ENCODE results near the gene SPDEF. TPM values are rescaled to one million over a fixed set of nuclear protein-coding genes. Genes with fewer than 3 reads are reported as not detected.

The SPDEF gene
- total and polyA plus RNA-seq, 2 experiments from 2014 or later = 0.69 TPM; not detected in 1

GRCh38 chr6:34559651-34560365 lies 3.7 kb upstream of the SPDEF start (continued):
- TF ChIP-seq REST (IDR thresholded peaks at IDR 0.05; ENCODE audit: unreplicated experiment) (no peak), EZH2phosphoT487 (IDR thresholded peaks at IDR 0.05; ENCODE audit: unreplicated experiment) (no peak)

GRCh38 chr6:34558172-34558714 lies 2.1 kb upstream of the SPDEF start:
- no peak for DNase-seq (ENCODE audit: low spot score)
- Histone ChIP-seq H3K27me3 (ENCODE audit: insufficient read depth) (no peaks in the 10 kb centered on the region), H3K4me3 (no peak overlapping the region), H3K4me1 (ENCODE audit: insufficient read depth) (peaks cover 7% of the 10 kb centered on the region), H4K20me1 (replicated peaks; ENCODE audit: insufficient read depth) (no peaks in the 10 kb centered on the region), H3K9me2 (ENCODE audit: insufficient read depth) (no peaks in the 10 kb centered on the region), H3K79me2 (replicated peaks; ENCODE audit: insufficient read depth) (no peaks in the 10 kb centered on the region), H3K36me3 (ENCODE audit: insufficient read depth) (no peaks in the 10 kb centered on the region), H3K27ac (ENCODE audit: low read depth) (no peak overlapping the region), H3F3A (replicated peaks; ENCODE audit: low read depth) (no peaks in the 10 kb centered on the region), H2AFZ (no peak overlapping the region), H3K4me2 (no peak overlapping the region)
- H3K4me1 Mint-ChIP-seq = peaks cover 22% of the 10 kb centered on the region
- H3K27me3 Mint-ChIP-seq (ENCODE audit: insufficient read depth, low read depth, poor library complexity) = peaks cover 7% of the 10 kb centered on the region
- H3K36me3 Mint-ChIP-seq (ENCODE audit: low read depth) = no peaks in the 10 kb centered on the region
- H3K9me3 Mint-ChIP-seq = no peaks in the 10 kb centered on the region; the same call in 2 of the 3 replicates
- no peak for TF ChIP-seq STAT1 (IDR thresholded peaks at IDR 0.05; ENCODE audit: unreplicated experiment)
- TF ChIP-seq ZNF114 (CRISPR knock-in tag; IDR thresholded peaks at IDR 0.05) = no peak
- no peak for TF ChIP-seq ZNF462 (CRISPR knock-in tag; IDR thresholded peaks at IDR 0.05)
- TF ChIP-seq JUNB (IDR thresholded peaks at IDR 0.05; ENCODE audit: unreplicated experiment) = no peak
- TF ChIP-seq ZNF331 (CRISPR knock-in tag; IDR thresholded peaks at IDR 0.05; ENCODE audit: low read depth) = no peak
- no peak for TF ChIP-seq REST (IDR thresholded peaks at IDR 0.05; ENCODE audit: unreplicated experiment)
- TF ChIP-seq ETS1 (IDR thresholded peaks at IDR 0.05) = no peak
- TF ChIP-seq POLR2AphosphoS5 (IDR thresholded peaks at IDR 0.05; ENCODE audit: low read depth) = no peak
- H3K4me3 Mint-ChIP-seq = no peak overlapping the region
- no peak for ATAC-seq
- no peak overlapping the region for H3K27ac Mint-ChIP-seq
